ENCODE measurements around the gene CPXM2. TPM values are rescaled to one million over a fixed set of nuclear protein-coding genes. Genes with fewer than 3 reads are reported as not detected.

Gene CPXM2
- polyA plus RNA-seq, 1 of the 3 experiments (the other 2 are of a cell fraction), result not detected

DNA sequence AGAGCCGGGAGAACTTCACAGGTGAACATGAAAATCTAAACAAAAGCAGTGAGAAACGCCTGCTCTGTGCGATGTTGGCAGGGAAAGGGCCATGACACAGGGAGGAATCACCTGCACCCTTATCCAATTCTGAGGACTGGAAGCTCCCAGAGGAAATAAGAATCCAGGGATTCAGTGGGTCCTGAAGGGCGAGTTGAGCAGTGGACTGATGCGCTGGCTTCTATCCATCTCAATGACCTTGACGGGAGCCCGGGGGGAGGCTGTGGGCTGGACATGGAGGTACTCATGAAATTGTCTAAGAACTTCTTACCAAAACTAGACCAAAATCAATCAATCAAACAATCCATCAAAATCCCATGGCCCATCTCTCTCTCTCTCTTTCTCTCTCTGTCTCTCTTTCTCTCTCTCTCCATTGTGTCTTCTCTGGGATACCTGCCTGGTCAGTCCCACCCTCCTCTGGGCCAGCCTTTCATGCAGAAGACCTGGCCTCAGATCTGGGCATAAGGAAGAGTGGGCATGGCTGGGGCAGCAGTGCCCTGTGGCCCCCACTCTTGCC, 7.2 kb downstream of the CPXM2 start:
- Histone ChIP-seq H3K9me3 (no peaks in the 10 kb centered on the region), H3K36me3 (replicated peaks in 1 of 2; ENCODE audit: control insufficient read depth in 1 of 2, insufficient read depth in 2 of 2, low read length in 1 of 2) (no peaks in the 10 kb centered on the region), H3K9me2 (no peaks in the 10 kb centered on the region), H3K4me3 (ENCODE audit: low read depth in 2 of 2, low read length in 1 of 2) (no peak overlapping the region), H2AFZ (ENCODE audit: low read depth) (no peak overlapping the region), H3K4me1 (ENCODE audit: control insufficient read depth in 1 of 2, insufficient read depth in 2 of 2, low read depth in 1 of 2, low read length in 1 of 2) (no peaks in the 10 kb centered on the region), H3K27me3 (ENCODE audit: insufficient read depth) (no peaks in the 10 kb centered on the region), H3K79me2 (ENCODE audit: insufficient read depth) (no peaks in the 10 kb centered on the region), H3K27ac (ENCODE audit: low read depth in 2 of 2, low read length in 1 of 2) (no peak overlapping the region), H3F3A (replicated peaks; ENCODE audit: insufficient read depth) (no peaks in the 10 kb centered on the region), H4K20me1 (ENCODE audit: insufficient read depth) (no peaks in the 10 kb centered on the region), H3K4me2 (no peak overlapping the region), H3K9ac (no peak overlapping the region)
- WGBS (ENCODE audit: low lambda C conversion rate), result 52% methylated on average over 5 of the region's 7 CpGs
- CTCF ChIA-PET, result interaction anchor here (1.5 kb wide), 1 partner anchor 18 kb away, joined by 3 read pairs; no protein-coding TSS in a partner anchor
- TF ChIP-seq SIN3A (IDR thresholded peaks at IDR 0.05; ENCODE audit: borderline replicate concordance, low read depth, low read length) (no peak), MEF2A (IDR thresholded peaks at IDR 0.05; ENCODE audit: borderline replicate concordance, low read depth) (no peak), GATA2 (CRISPR knock-in tag; IDR thresholded peaks at IDR 0.05) (no peak), TEAD4 (IDR thresholded peaks at IDR 0.05; ENCODE audit: borderline replicate concordance, insufficient read depth) (no peak), YY1 (IDR thresholded peaks at IDR 0.05; ENCODE audit: low read depth) (no peak), CTCF (IDR thresholded peaks at IDR 0.05) (no peak), SMC3 (IDR thresholded peaks at IDR 0.05; ENCODE audit: low read depth, low read length) (no peak), ELF1 (IDR thresholded peaks at IDR 0.05) (no peak), IRF3 (IDR thresholded peaks at IDR 0.05; ENCODE audit: low read depth, low read length) (no peak), RCOR1 (IDR thresholded peaks at IDR 0.05; ENCODE audit: low read length) (no peak), CHD2 (IDR thresholded peaks at IDR 0.05; ENCODE audit: low read length, partially characterized antibody) (no peak)
- TF ChIP-seq, protein P1, sequence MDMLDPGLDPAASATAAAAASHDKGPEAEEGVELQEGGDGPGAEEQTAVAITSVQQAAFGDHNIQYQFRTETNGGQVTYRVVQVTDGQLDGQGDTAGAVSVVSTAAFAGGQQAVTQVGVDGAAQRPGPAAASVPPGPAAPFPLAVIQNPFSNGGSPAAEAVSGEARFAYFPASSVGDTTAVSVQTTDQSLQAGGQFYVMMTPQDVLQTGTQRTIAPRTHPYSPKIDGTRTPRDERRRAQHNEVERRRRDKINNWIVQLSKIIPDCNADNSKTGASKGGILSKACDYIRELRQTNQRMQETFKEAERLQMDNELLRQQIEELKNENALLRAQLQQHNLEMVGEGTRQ (IDR thresholded peaks at IDR 0.05; ENCODE audit: borderline replicate concordance, low read depth, low read length), result no peak
- POLR2A ChIA-PET, result no interaction called here
- DNase-seq, result no peak

DNA sequence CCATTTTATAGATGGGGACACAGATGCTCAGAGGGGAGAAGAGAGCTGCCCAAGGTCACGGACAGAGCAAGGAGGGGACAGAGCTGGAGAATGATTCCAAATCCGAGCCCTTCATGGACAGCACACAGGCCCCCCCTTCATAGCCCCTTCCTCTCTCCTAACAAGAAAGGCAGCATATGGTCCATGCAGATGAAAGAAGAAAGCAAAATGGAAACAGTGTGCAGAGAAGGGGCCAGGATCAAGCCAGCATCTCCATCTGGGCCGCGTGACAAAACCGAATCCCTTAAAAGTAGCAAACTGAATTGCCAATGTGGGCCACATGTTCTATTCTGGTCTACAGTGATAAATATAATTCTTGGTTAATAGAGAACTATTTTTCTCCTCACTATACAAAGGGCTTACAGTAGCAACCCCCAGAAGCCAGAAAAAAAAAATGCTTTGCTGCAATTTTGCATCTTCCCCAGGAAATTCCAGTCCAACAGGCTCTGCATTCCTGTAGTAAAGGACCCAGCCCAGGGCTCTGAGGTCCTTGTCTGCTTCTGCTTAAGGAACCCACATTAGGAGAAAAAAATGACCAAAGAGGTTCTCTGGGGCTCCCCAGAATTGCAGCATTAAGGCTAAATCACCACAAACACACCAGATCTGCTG, 7.8 kb downstream of the CPXM2 start:
- Histone ChIP-seq H2AFZ (ENCODE audit: low read depth) (no peak overlapping the region), H3K27ac (ENCODE audit: low read depth in 2 of 2, low read length in 1 of 2) (no peak overlapping the region), H3F3A (replicated peaks; ENCODE audit: insufficient read depth) (no peaks in the 10 kb centered on the region), H3K79me2 (ENCODE audit: insufficient read depth) (no peaks in the 10 kb centered on the region), H3K9me2 (no peaks in the 10 kb centered on the region), H4K20me1 (ENCODE audit: insufficient read depth) (no peaks in the 10 kb centered on the region), H3K4me3 (ENCODE audit: low read depth in 2 of 2, low read length in 1 of 2) (no peak overlapping the region), H3K4me1 (ENCODE audit: control insufficient read depth in 1 of 2, insufficient read depth in 2 of 2, low read depth in 1 of 2, low read length in 1 of 2) (no peaks in the 10 kb centered on the region), H3K9ac (no peak overlapping the region), H3K4me2 (no peak overlapping the region), H3K9me3 (no peaks in the 10 kb centered on the region), H3K36me3 (replicated peaks in 1 of 2; ENCODE audit: control insufficient read depth in 1 of 2, insufficient read depth in 2 of 2, low read length in 1 of 2) (no peaks in the 10 kb centered on the region), H3K27me3 (ENCODE audit: insufficient read depth) (no peaks in the 10 kb centered on the region)
- DNase-seq, result no peak
- ChIA-PET POLR2A (no interaction called here), CTCF (interaction anchor here (1.0 kb wide), 2 partner anchors 17 to 20 kb away, joined by 3 read pairs; no protein-coding TSS in a partner anchor)
- TF ChIP-seq RXRA (IDR thresholded peaks at IDR 0.05; ENCODE audit: borderline replicate concordance, low read depth), result no peak
- TF ChIP-seq FOSL2 (IDR thresholded peaks at IDR 0.05; ENCODE audit: borderline replicate concordance, low read depth), result no peak
- 57% methylated on average over 5 of the region's 5 CpGs for WGBS (ENCODE audit: low lambda C conversion rate)

Measured in SK-N-SH (cell line).